CD4-positive, alpha-beta T cell treated with Interleukin-21 for 1 hour (primary cell): ENCODE measurements around the gene HOXB4.

Experiments
- DNase-seq: peaks from one replicate; pipeline ENCODE4 v3.0.0-alpha.2; 2020

Gene HOXB4

DNA sequence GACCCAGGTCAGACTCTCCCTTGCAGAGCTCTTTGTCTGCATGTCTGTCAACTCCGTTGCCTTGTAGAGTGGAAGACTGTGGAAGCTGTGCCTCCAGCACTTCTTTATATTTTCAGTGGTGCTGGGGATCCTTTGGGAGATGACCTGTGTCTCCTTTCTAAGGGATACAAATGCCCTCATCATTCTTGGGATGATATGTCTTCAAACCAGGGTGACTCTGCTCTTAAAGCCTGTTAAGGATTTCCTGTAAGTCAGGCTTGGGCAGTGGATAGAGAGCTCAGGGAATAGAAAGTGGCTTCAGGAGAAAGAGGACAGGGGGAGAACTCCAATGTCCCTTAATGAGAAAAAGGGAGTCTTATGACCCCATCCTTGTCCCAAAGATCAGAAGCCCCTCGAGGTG is 10.4 kb upstream of the HOXB4 start:
- DNase-seq, result no peak

DNA sequence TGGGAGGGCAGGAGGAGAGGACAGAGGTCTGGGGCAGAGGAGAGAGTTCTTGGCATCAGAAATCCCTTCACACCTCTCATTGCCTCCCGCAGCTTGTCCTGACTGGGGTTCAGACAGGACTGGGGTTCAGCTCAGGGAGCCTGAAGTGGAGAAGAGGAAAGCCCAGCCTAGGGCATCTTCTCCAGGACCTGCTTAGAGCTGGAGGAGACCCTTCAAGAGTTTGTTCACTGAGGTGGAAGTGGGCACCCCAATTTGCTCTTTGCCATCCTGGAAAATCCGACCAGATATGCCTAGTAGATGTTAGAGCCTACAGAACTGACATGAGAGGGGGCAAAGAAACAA is 9.9 kb upstream of the HOXB4 start:
- DNase-seq, result no peak

DNA sequence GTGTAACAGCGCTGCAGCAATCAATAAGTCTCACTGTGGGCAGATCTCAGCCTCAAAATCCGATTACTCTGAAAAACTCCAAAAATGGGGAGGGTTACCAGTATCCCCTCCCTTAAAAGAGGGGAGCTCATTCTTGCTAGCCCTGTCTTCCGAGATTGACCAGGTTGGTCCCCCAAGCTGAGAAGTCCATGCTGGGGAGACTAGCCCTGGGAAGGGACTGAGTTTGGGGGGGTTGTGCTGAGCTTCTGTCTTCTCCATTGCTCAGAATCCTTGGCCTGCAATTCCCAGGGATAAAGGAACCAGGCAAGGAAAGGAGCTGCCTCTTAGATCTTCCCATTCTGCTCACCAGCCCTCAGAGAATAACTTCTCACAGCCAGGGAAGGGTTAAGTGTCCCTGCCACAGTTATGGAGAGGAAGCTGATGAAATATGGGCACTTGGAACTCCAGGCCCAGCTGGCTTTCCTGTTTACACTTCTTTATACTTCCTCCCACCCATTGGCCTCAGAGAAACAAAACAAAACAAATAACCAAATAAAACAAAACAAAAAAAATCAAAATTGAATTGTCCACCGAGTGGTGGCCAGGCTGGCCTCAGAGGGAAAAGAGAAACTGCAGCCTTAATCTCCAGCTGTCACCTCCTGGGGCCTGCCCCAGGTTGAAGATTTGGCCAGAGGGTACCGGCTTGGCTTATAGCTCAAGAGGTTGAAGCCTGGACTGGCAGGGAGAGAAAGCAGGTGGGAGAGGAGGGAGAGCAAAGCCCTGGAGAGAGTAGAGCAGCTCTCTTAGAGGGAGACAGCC is 9.3 kb upstream of the HOXB4 start:
- DNase-seq, result no peak

- DNase-seq, result no peak
Measured at GRCh38 chr17:48586355-48587258, 8.5 kb upstream of the HOXB4 start.

GRCh38 chr17:48584223-48584741 is 6.1 kb upstream of the HOXB4 start:
- DNase-seq, result no peak

DNA sequence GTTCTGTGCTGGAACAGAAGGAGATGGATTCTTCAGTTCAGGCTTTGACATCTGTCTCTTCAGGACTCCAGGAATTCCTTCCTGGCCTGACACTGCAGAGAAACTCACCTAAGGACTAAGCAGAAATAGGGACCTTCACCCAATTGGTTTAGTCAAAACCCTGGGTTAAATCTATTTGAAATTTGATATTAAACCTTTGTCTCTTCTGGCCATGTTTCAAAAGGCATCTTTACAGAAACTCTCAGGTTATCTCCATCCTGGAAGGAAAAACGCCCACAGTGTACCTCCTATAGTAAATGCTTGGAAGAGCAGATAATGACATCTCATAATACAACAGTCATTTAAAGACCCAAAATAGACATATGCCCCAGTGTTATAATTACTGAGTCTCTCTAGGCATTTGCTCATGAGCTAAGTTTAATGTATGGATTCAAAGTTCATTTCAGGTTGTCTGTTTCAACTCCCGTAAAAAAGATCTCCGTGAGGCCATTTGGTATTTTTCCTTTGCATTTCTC is 5.6 kb upstream of the HOXB4 start:
- DNase-seq, result no peak

GRCh38 chr17:48582750-48583069 is 4.6 kb upstream of the HOXB4 start:
- DNase-seq, result no peak

DNA sequence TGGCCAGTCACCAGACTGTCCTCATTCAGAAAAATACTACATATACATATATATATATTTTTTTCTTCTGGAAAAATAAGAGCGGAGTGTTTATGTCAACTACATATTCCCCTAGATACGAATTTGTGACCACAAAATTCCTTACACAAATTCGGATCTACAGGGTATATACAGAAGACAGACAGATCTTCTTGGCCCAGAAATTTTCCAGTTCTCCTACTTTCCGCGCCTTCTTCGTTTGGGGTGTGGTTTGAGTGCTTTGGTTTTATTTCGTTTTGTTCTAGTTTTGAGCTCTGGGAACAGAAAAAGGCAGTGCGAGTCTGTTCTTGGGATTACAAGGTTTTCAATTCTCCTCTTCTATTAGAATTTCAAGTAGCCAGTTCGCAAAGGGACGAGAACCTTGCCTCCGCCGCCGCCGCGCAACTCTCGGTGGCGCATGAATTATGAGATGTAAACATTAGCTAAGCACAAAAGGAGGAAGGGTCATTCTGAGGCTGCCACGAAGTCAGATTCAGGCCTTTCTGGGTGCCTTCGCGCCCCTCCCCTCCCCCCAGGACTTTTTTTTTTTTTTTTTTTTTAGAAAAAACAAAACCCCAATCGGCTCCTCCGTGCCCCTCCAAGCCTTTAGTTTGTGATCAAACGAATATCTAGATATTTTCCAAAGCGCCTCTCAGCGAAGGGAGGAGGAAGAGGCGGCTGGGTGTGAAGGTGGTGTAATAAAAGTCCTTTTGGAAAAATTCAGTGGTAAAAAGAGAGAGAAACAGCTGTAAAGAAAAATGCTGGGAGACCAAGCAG is 1.8 kb upstream of the HOXB4 start:
- DNase-seq, result no peak

DNA sequence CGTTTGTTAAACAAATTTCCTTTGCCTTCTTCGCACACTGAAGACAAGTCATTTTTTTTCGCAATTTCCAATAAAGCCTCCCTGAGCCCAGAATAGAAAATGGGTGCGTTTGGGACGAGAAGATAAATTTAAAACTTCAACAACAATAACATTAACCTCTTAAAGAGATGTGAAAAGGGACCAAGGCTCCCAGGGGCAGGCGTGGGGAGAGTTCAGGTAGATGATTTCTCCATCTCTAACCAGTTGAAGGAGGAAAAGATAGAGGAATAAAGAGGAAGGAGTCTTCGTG is 1.3 kb upstream of the HOXB4 start:
- DNase-seq, result no peak

GRCh38 chr17:48578616-48579470 is 693 bp upstream of the HOXB4 start:
- DNase-seq, result no peak

DNA sequence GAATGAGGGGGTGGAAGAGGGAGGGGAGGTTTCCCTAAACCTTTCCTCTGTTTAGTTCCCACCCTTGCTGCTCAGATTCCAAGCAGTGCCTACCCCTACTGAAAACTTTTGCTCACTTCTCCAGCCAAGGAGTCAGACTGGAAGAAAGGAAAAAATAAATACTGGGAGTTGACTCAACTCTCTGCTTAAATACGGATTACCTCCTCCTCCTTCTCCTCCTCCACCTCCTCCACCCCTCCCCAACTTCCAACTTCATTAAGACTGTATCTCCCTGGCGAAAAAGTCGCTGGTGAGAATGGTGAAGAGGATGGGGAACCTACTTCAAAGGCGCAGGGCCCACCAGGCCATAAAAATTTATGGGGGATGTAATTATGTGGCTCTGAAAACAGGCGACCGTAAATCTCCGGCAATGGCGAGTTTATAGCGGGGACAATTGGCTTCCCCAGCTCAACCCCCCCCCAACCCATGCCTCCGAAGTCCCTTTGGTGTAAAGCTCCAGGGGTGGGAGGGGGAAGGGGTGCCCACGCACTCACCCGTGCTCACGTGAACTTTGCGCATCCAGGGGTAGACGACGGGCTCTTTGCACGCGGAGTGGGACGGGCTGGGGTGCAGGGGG is 712 bp downstream of the HOXB4 start:
- DNase-seq, result no peak

- no peak for DNase-seq
Measured at GRCh38 chr17:48576479-48577309, 1.5 kb downstream of the HOXB4 start.

DNA sequence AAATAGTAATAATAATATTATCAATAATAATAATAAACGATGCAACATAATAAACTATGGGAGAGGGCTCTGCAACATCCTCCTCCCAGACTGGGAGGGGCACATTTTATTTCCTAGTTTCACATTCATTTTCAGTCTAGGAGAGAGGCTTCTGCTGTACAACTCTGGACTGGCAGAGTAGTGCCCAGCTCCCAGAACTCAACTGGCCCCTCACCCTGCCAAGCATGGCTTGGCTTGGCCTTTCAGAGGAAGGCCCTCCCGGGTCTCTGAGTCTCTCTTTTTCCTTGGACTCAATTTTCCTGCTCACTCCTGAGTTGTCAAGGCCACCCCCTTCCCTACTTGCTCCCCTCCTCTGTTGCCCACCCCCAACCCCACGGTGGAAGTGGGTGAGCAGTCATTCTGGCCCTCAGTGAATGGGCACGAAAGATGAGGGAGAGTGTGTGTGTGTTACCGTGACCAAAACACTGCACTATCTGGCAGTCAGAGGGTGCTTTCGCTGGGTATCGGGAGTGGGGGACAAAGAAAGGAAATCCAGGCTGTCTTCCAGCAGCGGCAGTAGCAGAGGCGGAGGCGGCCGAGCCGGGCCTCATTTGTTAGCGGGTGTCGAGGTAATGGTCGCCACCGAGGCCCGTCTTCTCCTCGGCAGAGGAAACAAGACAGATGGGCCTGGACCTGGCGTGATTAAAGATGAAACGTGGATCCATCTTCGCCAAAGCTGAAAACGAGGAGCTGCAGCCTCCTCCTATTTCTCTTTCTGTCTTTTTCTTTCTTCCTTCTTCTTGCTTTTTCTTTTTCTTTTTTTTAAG is 2.3 kb downstream of the HOXB4 start:
- DNase-seq, result no peak

DNA sequence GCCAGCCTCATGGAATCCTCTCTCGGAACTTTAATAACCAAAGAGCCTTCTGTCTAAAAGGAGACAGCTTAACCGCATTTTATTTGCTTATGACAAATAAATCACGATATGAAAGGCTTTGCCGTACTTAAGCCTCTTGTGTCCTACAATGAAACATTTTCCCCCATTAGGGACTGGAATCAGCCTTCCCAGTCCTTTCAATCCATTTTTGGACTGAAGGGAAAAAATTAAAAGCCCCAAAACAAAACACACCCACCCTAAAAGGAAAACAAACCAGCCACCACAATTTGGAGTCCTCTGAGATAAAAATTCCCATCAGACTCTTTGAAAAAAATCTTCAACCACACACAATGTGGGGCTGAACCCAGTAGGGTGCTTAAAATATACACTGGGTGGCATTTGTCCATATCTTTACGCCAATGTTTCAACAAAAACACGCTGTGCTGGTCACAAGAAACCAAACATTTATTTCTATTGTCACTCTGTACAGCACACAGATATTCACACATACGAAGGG is 3.0 kb downstream of the HOXB4 start:
- no peak for DNase-seq

- no peak for DNase-seq
Measured at GRCh38 chr17:48574505-48575065, 3.6 kb downstream of the HOXB4 start.

DNA sequence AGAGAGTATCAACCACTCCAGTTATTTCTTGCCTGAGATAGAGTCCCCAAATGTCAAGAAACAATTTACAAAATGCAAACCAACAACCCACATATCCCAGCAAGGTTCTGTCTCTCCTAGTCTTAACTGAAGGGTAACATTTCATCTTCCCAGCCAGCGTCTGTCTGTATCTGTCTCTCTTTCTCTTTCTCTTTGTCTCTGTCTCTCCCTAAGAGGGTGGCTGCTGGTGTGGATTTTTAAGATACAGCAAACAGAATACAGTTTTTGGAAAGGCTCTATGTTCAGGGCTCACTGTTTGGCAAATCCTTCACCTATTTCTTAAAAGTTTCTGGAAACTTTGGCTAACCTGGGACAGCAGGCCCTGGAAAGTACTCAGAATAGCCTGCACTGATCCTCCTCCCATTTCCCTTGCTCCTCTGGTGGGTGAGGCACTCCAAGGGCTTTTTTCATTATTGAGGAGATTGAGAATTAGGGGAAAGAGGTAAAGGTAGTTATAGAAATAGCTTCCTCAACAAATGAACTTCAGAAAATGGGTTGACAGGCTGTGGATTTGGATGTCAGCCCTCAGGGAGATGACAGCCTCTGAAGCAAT is 6.2 kb downstream of the HOXB4 start:
- DNase-seq, result no peak

- DNase-seq, result no peak
Measured at GRCh38 chr17:48571024-48571818, 6.9 kb downstream of the HOXB4 start.

DNA sequence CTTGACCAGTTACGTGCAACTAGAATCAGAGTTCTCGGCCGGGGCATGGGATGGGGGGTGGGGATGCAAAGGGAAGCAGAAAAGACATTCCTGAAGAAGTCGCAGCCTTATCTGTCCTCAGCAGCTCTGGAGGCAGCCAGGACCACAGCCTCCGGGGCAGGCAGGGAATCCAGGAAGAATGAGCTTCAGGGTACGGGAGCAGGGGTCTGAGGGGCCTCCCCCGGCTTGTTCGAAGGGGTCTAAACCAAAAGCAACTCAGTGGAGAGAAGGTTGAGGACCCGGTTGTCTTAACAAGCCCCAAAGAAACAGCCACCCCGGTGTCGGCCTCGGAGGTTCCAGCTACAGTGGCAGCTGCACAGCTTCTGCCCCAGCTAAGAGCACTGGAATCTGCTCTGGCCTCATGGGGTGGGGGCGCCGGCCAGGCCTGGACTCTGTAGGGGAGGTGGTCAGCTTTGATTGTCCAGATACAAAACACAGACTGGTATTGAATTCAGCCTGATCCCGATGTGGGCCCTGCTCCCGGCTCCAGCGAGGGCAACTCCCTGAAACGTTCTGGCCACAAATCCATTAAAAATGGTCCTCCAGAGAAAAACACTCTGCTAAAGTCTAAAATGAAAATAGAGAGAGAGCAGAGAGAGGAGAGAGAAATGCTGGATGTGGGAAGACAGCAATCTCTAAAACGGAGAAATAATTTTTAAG is 7.7 kb downstream of the HOXB4 start:
- no peak for DNase-seq
